ENCODE data around the gene INA.

Gene INA

DNA sequence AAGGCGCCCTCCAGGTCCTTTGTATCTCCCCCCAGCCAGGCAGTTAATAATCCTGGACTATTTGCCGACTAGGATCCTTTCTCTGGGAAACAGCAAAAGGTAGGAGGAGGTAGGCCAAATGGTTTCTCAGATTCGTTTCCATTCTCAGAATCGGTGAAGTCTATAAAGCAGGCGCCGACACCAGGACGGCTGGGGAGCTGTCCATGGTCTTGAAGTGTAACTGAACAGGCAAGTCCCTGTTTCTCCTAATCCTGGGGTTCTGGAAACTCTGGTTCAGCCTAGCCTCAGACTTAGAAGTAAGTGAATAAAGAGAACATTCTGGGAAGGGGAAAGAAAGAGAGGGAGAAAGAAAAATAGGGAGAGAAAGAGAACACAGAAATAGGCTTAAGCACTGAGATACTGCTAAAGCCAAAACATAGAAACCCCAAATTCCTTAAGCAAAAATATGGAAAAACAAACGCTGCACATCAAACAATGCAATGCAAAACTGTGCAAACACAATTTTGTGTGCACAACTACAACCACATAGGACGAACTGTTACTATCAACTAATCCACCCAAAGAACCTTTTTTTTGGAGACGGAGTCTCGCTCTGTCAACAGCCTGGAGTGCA, 11.1 kb upstream of the INA start:
- in situ Hi-C loops (cut with MboI; ENCODE audit: low sequenced_read_pairs): no loop called here

GRCh38 chr10:103273041-103273441, 3.9 kb upstream of the INA start:
- in situ Hi-C loops (cut with MboI; ENCODE audit: low sequenced_read_pairs): no loop called here

DNA sequence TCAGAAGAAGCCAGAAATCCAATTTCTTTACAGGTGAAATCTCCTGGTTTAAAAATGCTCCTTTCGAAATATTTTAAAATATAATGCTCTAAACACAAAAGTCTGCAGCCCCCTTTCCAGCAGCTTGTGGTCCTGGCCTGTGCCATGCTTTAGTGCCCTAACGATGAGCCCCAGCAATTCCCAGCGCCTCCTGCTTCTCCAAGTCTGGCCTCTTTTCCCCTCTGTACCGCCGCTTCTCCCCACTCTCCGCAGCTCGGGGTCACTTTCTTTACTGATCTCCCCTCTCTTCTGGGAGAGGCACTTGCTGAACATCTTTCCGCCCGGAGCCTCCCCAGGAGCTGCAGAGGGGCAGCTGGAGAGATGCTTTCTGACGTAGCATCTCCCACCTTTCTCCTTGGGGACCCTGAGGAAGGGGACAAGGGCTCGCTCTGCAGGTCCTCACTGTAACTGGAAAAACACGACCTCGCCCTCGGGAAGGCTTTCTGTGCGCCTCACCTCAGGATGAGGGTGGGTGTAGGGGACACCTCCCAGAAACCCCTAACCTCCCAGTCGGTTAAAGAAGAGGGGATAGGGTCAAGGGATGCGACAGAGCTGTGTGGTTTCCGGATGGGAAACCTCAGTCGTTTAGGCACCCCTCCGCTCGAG, 565 bp upstream of the INA start:
- in situ Hi-C loops (cut with MboI; ENCODE audit: low sequenced_read_pairs): no loop called here

- in situ Hi-C loops (cut with MboI; ENCODE audit: low sequenced_read_pairs): no loop called here
These were observed 987 bp downstream of the INA start for GRCh38 chr10:103277713-103278536.

DNA sequence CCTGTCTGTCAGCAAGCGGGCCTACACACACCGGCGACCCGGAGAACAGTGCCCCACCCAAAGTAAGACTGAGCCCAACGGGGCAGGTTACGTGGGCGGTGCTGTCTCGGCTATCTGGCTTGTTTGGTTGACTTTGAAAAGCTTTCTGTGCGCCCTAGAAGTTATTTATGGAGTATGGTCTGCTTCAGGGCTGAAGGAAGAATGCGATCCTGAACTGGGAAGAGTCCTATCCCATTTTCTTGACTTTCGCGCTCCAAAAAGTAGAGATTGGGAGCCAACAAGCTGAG, 1.5 kb downstream of the INA start:
- in situ Hi-C loops (cut with MboI; ENCODE audit: low sequenced_read_pairs): no loop called here

- in situ Hi-C loops (cut with MboI; ENCODE audit: low sequenced_read_pairs): no loop called here
These were observed 1.9 kb downstream of the INA start for GRCh38 chr10:103278862-103279298.

GRCh38 chr10:103280031-103280430, 3.1 kb downstream of the INA start:
- in situ Hi-C loops (cut with MboI; ENCODE audit: low sequenced_read_pairs): no loop called here

GRCh38 chr10:103280506-103280905, 3.6 kb downstream of the INA start:
- in situ Hi-C loops (cut with MboI; ENCODE audit: low sequenced_read_pairs): no loop called here

DNA sequence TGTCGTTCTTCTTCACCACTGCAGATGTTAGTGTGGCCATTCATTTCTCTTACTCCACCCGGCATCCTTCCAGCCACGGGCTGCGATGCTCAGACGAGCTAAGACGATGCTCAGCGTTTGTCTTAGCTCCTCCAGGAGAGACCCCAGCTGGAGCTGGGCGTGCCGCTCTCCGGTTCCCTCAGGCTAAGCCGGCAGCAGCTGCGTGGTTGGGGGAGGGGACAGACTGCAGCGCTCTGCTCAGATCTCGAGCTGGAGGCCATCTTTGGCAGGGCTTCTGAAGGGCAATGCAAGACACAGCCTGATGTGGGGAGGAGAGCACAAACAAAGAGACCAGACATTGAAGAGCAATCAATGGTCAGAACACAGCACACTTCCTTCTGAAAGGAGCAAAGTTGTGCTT, 4.8 kb downstream of the INA start:
- in situ Hi-C loops (cut with MboI; ENCODE audit: low sequenced_read_pairs): no loop called here

DNA sequence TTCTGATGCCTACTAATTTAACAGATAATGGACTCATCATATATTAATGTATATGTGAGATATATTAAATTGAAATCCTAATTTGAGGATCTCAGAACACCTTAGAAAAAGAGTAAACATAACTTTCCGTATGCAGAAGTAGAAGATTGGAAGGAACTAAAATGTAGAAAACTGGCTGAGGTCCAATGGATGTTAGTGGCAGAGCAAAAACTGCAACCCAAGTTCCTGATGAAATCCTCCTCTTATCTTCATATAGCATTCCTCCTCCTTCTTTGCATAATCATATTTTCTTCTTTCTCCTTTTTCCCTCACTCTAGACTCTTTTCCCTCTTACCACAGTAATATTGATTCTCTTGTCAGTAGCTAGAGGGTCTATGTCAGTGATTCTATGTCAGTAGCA, 6.0 kb downstream of the INA start:
- in situ Hi-C loops (cut with MboI; ENCODE audit: low sequenced_read_pairs): no loop called here

DNA sequence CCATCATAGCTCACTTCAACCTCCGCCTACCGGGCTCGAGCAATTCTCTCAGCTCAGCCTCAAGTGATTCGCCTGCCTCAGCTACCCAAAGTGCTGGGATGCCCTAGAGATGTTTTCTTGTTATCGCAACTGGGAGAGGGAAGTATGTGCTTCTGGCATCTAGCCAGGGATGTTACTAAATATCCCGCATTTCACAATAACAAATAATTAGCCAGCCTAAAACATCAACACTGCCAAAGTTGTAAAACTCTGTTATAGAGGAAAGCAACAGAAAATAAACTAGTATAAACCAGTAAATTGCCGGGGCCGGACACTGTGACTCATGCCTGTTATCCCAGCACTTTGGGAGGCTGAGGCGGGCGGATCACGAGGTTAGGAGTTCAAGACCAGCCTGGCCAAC, 7.2 kb downstream of the INA start:
- in situ Hi-C loops (cut with MboI; ENCODE audit: low sequenced_read_pairs): no loop called here

- in situ Hi-C loops (cut with MboI; ENCODE audit: low sequenced_read_pairs): no loop called here
These were observed 11.1 kb downstream of the INA start for GRCh38 chr10:103287992-103288391.

GRCh38 chr10:103291588-103291987, 14.7 kb downstream of the INA start:
- in situ Hi-C loops (cut with MboI; ENCODE audit: low sequenced_read_pairs): no loop called here

DNA sequence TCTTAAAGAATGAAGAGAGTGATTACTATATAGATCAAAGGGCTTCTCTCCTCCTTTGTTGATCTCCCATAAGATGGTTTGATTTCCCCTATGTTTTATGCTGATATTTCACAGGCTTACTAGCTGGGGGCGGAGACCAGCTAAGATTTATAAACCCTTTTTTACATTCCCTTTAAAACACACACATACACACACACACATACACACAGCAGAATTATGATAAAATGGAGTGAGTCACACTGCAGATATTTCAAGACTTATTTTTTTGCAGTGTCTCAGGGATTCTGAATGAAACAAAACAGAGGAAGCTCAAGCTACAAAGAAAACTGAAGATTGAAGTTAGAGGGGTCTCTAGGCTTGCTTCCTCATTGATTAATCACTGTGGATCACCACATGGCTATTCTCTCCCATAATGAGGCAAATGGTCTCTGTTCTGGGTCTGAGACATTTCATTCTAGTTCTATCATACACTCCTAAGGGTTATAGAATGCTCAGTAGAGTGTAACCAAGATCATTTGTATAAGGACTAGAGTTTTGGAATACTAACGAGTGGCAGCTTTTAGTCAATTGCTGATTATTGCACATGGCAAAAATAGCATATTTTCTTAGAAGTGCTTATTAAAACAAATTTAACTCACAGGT, 18.6 kb downstream of the INA start:
- in situ Hi-C loops (cut with MboI; ENCODE audit: low sequenced_read_pairs): no loop called here

DNA sequence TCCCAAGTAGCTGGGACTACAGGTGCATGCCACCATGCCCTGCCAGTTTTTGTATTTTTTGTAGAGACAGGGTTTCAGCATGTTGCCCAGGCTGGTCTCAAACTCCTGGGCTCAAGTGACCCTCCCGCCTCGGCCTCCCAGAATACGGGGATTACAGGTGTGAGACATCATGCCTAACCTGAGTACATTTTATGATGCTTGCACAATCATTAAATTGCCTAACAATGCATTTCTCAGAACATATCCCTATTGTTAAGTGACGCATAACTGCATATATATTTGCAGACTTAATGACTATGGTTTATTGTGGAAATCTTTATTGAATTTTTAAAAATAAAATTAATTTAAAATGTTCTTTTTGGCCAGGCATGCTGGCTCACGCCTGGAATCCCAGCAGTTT, 30.7 kb downstream of the INA start:
- in situ Hi-C loops (cut with MboI; ENCODE audit: low sequenced_read_pairs): no loop called here

GRCh38 chr10:103310197-103310596, 33.3 kb downstream of the INA start:
- in situ Hi-C loops (cut with MboI; ENCODE audit: low sequenced_read_pairs): no loop called here

GRCh38 chr10:103316087-103316486, 39.1 kb downstream of the INA start:
- in situ Hi-C loops (cut with MboI; ENCODE audit: low sequenced_read_pairs): no loop called here

DNA sequence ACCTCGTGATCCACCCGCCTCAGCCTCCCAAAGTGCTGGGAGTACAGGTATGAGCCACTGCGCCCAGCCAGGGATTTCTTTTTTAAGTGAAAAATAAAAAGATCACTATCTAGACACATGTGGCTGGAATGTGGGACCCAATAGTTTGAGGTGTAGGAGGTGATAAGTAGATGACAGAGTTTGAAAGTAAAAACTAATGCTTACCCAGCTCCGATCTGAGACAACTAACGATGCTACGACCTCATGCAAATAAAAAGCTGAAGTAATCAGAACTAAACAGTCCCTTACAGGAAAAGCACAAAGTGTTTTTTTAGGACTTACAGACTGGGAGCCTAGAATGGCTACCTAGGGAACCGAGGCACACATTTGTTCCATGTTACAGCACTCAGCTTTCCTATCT, 51.0 kb downstream of the INA start:
- in situ Hi-C loops (cut with MboI; ENCODE audit: low sequenced_read_pairs): no loop called here

- in situ Hi-C loops (cut with MboI; ENCODE audit: low sequenced_read_pairs): no loop called here
These were observed 57.1 kb downstream of the INA start for GRCh38 chr10:103333934-103334520.

DNA sequence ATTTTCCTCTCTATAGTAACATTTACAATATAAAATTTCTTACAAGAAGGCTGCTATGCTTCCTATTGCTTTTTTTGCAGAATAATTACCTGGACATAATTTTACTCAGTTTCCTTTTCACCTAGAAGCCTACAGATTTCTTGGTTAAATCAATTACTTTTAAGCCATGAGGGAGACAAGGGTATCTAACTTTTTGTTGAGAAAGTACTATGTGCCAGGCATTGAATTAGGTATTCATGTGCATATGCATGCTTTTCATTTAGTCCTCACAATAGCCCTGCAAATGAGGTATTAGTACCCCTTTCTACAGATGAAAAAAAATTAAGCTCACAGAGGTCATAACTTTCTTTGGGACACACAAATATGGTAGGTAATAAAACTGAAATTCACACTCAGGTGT, 57.6 kb downstream of the INA start:
- in situ Hi-C loops (cut with MboI; ENCODE audit: low sequenced_read_pairs): no loop called here

- in situ Hi-C loops (cut with MboI; ENCODE audit: low sequenced_read_pairs): no loop called here
These were observed 59.4 kb downstream of the INA start for GRCh38 chr10:103336370-103336769.

All from HL-60/S4 (cell line).